NCI-H2196 treated with DMSO at 0.1 percent for 48 hours (cell line): ENCODE data around the gene CCNL1.
"Not testable (repeated sequence)": the region's sequence is repeated elsewhere in the genome, so short reads cannot be mapped to it uniquely, and the experiment has no call there.

Experiments used
- DNase-seq: peaks from one replicate; lab custom pipeline; 2025; ENCODE audit not compliant: unreplicated experiment; lab: John Stamatoyannopoulos, UW

Gene CCNL1

DNA sequence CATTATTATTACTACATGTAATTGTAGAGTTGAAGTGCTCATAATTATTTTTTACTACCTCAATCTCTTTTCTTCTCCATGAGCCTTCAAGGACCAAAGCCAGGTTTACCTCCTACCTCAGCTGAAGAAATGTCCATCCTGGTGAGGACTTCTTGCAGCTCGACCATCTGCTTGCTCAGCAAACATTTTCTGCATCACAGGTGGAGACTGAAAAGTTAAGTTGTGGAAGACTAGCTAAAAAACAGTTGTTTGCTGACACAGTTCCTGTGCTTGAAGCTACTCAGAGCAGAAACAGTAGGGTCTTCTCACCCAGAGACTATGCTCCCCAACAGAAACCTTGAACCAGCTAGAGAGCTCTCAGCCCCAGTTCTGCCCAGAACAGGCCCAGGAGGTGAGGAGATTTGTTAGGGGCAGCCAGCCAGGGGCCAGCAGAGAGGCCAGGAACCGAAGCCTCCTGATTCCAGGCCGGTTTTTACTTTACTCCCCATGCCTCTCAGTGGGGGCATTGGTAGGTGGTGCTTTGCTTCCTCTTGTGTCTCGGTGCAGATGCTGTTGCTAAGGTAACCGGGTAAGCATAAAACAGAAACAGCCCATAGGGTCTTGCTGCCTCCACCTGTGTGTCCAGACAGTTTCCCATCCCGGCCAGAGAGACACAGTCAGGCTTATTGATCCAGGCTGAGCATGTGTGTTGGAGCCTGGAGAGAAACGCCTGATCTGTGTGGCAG lies 54.9 kb downstream of the CCNL1 start:
- peak; percentile 49 for DNase-seq

DNA sequence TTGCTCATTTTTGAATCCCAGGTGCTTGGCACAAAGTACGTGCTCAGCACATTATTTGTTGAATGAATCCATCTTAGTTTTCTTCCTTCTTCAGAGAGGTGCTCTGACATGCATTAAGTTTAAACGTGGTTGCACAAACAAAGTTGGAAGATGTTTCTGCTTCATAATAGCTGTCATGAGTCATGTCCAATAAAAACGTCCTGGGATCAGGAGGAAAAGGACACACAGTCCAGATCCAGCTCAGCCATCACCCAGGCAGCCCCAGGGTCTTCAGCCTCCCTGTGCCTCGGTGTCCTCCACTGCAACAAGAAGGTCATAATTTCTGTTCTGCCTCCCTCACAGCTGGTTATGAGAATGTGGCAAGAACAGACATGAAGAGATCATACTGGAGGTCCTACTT lies 55.4 kb downstream of the CCNL1 start:
- no peak for DNase-seq

DNA sequence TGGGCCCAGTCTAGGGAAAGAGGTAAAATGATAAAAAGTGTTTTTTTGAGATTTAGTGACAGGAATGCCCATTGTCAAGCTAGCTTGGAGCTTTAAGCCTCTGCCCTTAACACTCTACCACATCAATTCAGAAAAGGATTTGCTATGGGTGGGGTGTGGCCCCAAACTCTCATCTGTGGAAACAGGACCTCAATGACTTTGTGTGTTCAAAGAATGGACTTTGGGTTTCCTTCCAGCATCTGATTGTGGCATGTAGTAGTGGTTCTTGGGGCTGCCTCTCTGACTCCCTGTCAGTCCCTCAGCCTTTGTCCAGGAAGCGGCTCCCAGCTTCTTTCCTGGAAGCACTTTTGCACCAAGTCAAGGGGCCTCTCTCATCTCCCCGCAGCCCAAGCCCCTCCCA lies 56.1 kb downstream of the CCNL1 start:
- DNase-seq = no peak

DNA sequence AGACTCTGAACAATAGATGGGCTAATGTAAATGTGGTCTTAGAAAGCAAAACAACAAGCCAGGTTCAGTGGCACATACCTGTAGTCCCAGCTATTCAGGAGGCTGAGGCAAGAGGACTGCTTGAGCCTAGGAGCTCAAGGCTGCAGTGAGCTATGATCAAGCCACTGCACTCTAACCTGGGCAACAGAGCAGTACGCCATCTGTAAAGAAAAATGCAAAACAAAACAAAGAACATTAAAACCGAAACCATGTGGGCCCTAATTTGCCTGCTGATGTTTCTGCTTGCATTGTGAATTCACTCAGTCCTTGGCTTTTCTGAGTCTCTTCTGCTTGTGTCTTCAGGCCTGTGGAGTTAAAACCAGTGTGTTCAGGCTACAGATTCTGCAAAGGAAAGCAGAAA lies 56.7 kb downstream of the CCNL1 start:
- no peak for DNase-seq

DNA sequence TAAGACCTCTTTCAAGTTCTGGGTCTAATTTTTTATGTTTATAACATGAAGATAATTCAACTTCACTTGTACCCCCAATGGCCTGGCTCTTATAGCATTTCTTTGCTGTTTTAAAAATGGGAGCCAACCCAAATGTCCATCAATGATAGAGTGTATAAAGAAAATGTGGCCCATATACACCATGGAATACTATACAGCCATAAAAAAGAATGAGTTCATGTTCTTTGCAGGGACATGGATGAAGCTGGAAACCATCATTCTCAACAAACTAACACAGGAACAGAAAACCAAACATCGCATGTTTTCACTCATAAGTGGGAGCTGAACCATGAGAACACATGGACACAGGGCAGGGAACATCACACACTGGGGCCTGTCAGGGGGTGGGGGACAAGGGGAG lies 57.4 kb downstream of the CCNL1 start:
- not testable (repeated sequence) for DNase-seq

DNA sequence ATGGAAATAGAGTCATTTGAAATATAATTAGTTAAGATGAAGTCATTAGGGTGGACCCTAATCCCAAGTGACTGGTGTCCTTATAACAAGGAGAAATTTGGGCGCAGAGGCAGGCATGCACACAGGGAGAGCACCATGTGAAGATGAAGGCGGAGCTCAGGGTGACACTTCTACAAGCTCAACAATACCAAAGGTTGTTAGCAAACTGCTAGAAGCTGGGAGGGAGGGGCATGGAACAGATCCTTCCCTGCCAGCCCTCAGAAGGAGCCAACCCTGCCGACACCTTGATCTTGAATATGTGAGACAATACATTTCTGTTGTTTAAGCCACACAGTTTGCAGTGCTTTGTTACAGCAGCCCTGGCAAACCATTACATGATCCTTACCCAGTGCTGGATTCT lies 57.8 kb downstream of the CCNL1 start:
- no peak for DNase-seq

DNA sequence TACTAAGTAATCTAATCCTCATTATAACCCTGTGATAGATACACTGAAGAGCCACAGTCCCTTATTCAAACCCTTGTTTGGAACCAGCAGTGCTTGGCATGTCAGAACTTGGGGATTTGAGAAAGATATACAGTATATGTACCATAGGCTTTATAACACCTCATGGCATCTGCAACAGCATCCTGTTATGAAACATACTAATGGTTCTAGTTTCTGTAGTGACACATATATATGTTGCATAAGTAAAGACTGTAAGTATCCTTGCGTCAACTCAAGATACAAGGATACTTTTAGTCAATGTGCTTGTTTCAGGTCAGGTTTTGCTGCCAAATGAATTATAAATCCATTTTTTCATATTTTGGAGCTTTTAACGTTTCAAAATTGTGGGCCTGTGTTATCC lies 58.5 kb downstream of the CCNL1 start:
- no peak for DNase-seq

DNA sequence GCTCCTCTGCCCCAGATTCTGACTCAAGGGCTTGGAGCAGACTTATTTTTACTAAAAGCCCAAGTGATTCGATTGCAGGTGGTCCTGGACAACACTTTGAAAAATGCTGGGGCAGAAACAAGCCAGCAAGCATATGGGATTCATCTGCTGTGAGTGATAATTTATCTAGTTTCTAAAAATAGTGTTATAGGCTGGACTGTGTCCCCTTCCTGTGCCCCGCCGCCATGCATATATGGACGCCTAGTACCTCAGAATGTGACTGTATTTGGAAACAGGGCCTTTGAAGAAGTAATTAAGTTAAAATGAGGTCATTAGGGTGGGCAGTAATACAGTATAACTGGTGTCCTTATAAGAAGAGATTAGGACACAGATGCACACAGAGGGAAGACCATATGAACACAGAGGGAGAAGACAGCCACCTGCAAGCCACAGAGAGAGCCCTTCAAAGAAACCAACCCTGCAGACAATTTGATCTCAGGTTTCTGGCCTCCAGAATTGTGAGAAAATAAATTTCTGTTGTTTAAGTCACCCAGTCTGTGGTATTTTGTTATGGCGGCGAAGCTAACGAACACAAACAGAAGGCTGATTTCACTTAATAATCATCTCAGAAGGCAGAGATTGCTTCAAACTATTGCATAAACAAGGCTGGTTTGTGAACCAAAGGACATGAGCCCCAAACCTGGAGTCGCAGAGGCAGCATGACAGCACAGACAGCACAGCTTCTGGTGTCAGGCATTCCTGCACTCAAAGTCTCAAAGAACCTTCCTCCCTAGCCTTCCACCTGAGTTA lies 59.1 kb downstream of the CCNL1 start:
- no peak for DNase-seq

DNA sequence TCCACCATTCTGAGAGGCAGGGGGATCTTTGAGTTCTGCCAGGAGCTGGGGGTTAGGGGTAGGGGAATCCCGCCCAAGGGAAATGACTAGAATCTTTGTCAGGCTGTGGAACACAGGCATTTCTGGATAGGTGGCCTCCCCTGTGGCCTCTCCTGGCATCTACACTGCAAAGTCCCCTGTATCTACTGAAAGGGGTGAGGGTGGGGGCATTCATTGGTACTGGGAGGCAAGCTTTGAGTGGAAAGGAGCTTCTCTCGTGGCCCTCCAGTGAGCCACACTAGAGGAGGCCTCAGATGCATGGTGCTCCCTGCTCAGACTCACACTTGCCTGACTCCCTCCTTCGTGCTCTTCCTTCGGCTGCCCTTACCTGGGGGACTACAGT lies 59.9 kb downstream of the CCNL1 start:
- DNase-seq = no peak

DNA sequence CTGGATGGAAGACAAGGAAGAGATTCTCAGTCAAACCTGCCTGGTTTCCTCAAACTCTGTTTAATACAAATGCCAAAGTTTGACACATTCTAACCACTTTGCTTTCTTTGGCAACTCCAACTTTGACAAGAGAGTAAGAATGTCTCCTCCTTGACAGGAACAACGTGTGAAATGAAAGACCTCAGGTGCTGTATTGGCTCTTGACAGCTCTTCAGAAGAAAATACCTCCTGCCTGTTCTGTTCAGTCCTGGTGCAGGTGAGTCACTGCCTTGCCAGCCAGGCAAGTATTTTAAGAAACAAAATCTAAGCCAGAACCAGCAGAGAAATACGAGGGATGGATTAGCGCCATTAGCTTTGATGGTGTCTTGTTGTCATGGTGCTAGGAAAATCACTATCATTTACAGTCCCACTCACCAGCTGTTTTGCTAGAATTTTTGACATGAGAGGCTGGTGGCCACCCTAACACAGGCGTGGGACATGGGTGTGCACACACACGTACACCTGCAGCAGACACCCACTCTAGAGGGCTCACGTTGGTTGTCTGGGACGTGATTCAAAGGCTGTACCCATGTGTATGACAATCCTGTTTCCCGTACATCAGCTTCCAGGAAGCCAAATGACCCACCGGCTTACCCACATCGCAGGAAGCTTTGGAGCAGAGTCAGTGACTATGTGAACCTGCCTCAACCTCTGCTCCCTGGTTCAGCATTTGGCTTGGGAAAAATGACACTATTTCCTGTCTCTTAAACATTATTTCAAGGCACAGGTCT lies 60.4 kb downstream of the CCNL1 start:
- no peak for DNase-seq

DNA sequence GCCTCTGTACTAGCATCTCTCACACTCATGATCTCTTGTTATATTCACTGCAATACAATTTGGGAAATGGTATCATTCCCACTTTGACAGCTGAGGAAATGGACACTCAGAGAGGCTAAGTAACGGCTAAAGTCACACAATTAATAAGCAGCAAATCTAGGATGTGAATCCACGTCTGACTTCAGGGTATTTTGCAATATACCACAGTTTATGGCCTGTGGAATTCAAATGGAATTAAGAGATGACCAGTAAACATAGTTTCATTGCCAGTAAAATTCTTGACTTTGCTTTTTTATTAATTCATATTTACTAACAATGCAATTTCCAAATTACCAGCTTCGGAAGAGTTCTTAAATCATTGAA lies 61.1 kb downstream of the CCNL1 start:
- DNase-seq = no peak

DNA sequence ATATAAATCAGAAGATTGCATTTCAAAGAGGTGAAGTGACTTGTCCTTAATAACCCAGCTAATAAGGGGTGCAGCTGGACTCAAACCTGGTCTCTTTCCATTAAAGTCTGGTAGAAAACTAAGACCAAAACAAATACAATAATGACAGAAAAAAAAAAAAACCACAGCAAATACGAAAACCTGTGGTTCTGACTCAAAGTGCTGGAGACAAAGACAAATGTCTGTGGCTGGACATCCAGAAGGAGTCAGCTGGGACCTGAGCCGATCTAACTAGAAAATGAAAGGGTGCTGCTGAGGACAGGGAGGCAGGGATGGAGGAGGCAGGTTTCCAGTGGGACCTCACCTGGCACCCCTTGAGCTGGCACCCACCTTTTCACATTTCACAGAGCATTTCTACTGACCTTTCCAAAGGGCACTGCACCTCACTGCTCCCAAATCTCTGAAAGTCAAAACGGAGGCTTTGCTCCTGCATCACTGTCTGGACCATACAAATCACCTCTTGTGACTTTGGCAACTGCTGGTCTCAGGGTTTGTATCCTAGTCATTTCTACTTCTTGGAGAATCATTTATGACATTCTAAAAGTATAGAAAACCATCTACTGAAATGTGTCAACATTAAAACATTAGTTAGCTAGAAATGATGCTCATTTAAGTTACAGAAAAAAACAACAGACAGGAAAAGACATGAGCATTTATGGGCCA lies 61.7 kb downstream of the CCNL1 start:
- DNase-seq = no peak
